GM19035 (cell line): ENCODE results near the gene RPP25L.

ENCODE experiments used
- ATAC-seq: cut with Tn5 transposase; IDR thresholded peaks from one replicate; pipeline ENCODE4 v1.9.1; 2021; ENCODE audit not compliant: unreplicated experiment

RPP25L gene

GRCh38 chr9:34612788-34613390 lies 992 bp upstream of the RPP25L start:
- peak; percentile 45 for ATAC-seq

- peak; percentile 2 for ATAC-seq
Measured at GRCh38 chr9:34611251-34611810, 566 bp downstream of the RPP25L start.

- no peak for ATAC-seq
Measured at GRCh38 chr9:34610434-34611206, 1.3 kb downstream of the RPP25L start.

GRCh38 chr9:34607331-34607730 lies 4.6 kb downstream of the RPP25L start:
- ATAC-seq, result no peak

- ATAC-seq, result no peak
Measured at GRCh38 chr9:34606905-34607304, 5.0 kb downstream of the RPP25L start.

- no peak for ATAC-seq
Measured at GRCh38 chr9:34606190-34606589, 5.7 kb downstream of the RPP25L start.

- peak; percentile 70 for ATAC-seq
Measured at GRCh38 chr9:34603610-34604231, 8.2 kb downstream of the RPP25L start.

- ATAC-seq, result no peak
Measured at GRCh38 chr9:34601937-34602573, 9.8 kb downstream of the RPP25L start.

- no peak for ATAC-seq
Measured at GRCh38 chr9:34600908-34601307, 11.0 kb downstream of the RPP25L start.

- ATAC-seq, result no peak
Measured at GRCh38 chr9:34599546-34599945, 12.4 kb downstream of the RPP25L start.

- ATAC-seq, result no peak
Measured at GRCh38 chr9:34594177-34594576, 17.7 kb downstream of the RPP25L start.

GRCh38 chr9:34592895-34593601 lies 18.8 kb downstream of the RPP25L start:
- ATAC-seq, result no peak

- no peak for ATAC-seq
Measured at GRCh38 chr9:34591917-34592866, 19.7 kb downstream of the RPP25L start.

GRCh38 chr9:34591248-34591916 lies 20.5 kb downstream of the RPP25L start:
- peak; percentile 65 for ATAC-seq

- no peak for ATAC-seq
Measured at GRCh38 chr9:34590381-34591247, 21.3 kb downstream of the RPP25L start.

- no peak for ATAC-seq
Measured at GRCh38 chr9:34589636-34590380, 22.1 kb downstream of the RPP25L start, which contains the start of gene CNTFR. Gene CNTFR (minus strand): TSS chr9:34589724. CDS start chr9:34568981, 20,743 bp downstream.
